CD4-positive, alpha-beta T cell treated with Interferon gamma for 1 hour (primary cell): Measurements from ENCODE around the gene MTCL1.

Experiments used
- DNase-seq: peaks from one replicate; pipeline ENCODE4 v3.0.0-alpha.2; 2020

MTCL1 gene

GRCh38 chr18:8795586-8796325 is 90.4 kb downstream of the MTCL1 start:
- no peak for DNase-seq

- no peak for DNase-seq
These were observed 91.8 kb downstream of the MTCL1 start for GRCh38 chr18:8797206-8797605.

GRCh38 chr18:8799001-8799400 is 93.6 kb downstream of the MTCL1 start:
- DNase-seq = no peak

- DNase-seq = no peak
These were observed 94.5 kb downstream of the MTCL1 start for GRCh38 chr18:8799596-8800441.

GRCh38 chr18:8800445-8800844 is 95.1 kb downstream of the MTCL1 start:
- no peak for DNase-seq

- no peak for DNase-seq
These were observed 95.5 kb downstream of the MTCL1 start for GRCh38 chr18:8800876-8801262.

GRCh38 chr18:8801263-8801901 is 96.0 kb downstream of the MTCL1 start:
- no peak for DNase-seq

GRCh38 chr18:8802017-8802672 is 96.8 kb downstream of the MTCL1 start:
- DNase-seq = no peak

GRCh38 chr18:8803063-8803795 is 97.9 kb downstream of the MTCL1 start:
- DNase-seq = no peak

- DNase-seq = no peak
These were observed 98.6 kb downstream of the MTCL1 start for GRCh38 chr18:8803957-8804356.

GRCh38 chr18:8805552-8805951 is 100.2 kb downstream of the MTCL1 start:
- no peak for DNase-seq

GRCh38 chr18:8806100-8806797 is 100.9 kb downstream of the MTCL1 start:
- no peak for DNase-seq

- DNase-seq = no peak
These were observed 101.6 kb downstream of the MTCL1 start for GRCh38 chr18:8806798-8807487.

- DNase-seq = no peak
These were observed 102.1 kb downstream of the MTCL1 start for GRCh38 chr18:8807488-8807805.

- DNase-seq = no peak
These were observed 102.6 kb downstream of the MTCL1 start for GRCh38 chr18:8808001-8808400.

- no peak for DNase-seq
These were observed 104.2 kb downstream of the MTCL1 start for GRCh38 chr18:8809514-8809913.

GRCh38 chr18:8810157-8810556 is 104.8 kb downstream of the MTCL1 start:
- DNase-seq = no peak

- DNase-seq = no peak
These were observed 105.8 kb downstream of the MTCL1 start for GRCh38 chr18:8811115-8811514.

- DNase-seq = no peak
These were observed 107.3 kb downstream of the MTCL1 start for GRCh38 chr18:8812631-8813030.

GRCh38 chr18:8813611-8814010 is 108.3 kb downstream of the MTCL1 start:
- DNase-seq = no peak

- DNase-seq = no peak
These were observed 108.8 kb downstream of the MTCL1 start for GRCh38 chr18:8814206-8814605.
